Loucy (cell line): ENCODE data around the gene L3MBTL4.
"Not testable (repeated sequence)": the region's sequence is repeated elsewhere in the genome, so short reads cannot be mapped to it uniquely, and the experiment has no call there.

Source experiments
- EZH2phosphoT487 ChIP-seq: fragments of 200-600 bp; IDR thresholded peaks from 2 replicates; pipeline ENCODE4 v1.6.1; 2018; ENCODE audit warnings: antibody characterized with exemption, mild to moderate bottlenecking, moderate library complexity, borderline replicate concordance
- TF ChIP-seq, protein P1 (sequence below): fragments of 200-600 bp; sonication (generic); conservative IDR thresholded peaks from 2 replicates; pipeline ENCODE4 v1.5.1; 2014; ENCODE audit warnings: mild to moderate bottlenecking, antibody characterized with exemption, low read length

DNA sequence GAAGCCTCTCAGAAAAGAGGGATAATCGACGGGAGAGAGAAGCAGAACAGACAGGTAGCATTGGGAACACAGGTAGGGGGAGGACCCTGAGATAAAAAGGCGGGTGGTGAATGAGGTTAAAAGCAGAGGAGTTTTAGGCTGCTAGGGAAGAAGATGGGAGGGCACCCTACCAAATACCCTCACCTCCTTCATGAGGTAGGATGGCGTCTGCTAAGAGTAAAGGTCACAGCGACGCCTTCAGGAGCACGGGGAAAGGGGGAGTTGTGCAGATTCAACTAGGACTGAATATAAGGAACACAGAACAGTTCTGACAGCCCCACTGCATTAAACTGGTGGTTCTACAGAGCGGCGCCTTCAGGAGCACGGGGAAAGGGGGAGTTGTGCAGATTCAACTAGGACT lies 142.6 kb downstream of the L3MBTL4 start:
- TF ChIP-seq, protein P1, sequence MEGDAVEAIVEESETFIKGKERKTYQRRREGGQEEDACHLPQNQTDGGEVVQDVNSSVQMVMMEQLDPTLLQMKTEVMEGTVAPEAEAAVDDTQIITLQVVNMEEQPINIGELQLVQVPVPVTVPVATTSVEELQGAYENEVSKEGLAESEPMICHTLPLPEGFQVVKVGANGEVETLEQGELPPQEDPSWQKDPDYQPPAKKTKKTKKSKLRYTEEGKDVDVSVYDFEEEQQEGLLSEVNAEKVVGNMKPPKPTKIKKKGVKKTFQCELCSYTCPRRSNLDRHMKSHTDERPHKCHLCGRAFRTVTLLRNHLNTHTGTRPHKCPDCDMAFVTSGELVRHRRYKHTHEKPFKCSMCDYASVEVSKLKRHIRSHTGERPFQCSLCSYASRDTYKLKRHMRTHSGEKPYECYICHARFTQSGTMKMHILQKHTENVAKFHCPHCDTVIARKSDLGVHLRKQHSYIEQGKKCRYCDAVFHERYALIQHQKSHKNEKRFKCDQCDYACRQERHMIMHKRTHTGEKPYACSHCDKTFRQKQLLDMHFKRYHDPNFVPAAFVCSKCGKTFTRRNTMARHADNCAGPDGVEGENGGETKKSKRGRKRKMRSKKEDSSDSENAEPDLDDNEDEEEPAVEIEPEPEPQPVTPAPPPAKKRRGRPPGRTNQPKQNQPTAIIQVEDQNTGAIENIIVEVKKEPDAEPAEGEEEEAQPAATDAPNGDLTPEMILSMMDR: not testable (repeated sequence)
- not testable (repeated sequence) for TF ChIP-seq EZH2phosphoT487
